H9 (cell line): ENCODE data around the gene NDC80. TPM values are rescaled to one million over a fixed set of nuclear protein-coding genes. Genes with fewer than 3 reads are reported as not detected.

Experiments
- DNase-seq: peaks from one replicate; pipeline ENCODE4 v3.0.0-alpha.2; 2017
- H2AFZ ChIP-seq: one replicate; pipeline ENCODE4 v1.6.1; 2013; ENCODE audit warnings: mild to moderate bottlenecking, low read length, control low read depth, moderate library complexity
- H2AK5ac ChIP-seq: 2 replicates; pipeline ENCODE4 v1.6.1; 2013; ENCODE audit warnings: low read length, control low read depth, mixed read lengths; ENCODE audit not compliant: insufficient read length
- H2BK120ac ChIP-seq: one replicate; pipeline ENCODE4 v1.6.1; 2013; ENCODE audit warnings: low read depth, mild to moderate bottlenecking, low read length, control low read depth, inconsistent platforms; ENCODE audit not compliant: poor library complexity, severe bottlenecking
- H2BK12ac ChIP-seq: 2 replicates; pipeline ENCODE4 v1.6.1; 2013; ENCODE audit warnings: low read length, control low read depth, mixed read lengths, low read depth; ENCODE audit not compliant: insufficient read length
- H2BK15ac ChIP-seq: 2 replicates; pipeline ENCODE4 v1.6.1; 2013; ENCODE audit warnings: low read depth, low read length, control low read depth
- H2BK20ac ChIP-seq: one replicate; pipeline ENCODE4 v1.6.1; 2013; ENCODE audit warnings: low read depth, mild to moderate bottlenecking, low read length, control low read depth, inconsistent platforms; ENCODE audit not compliant: poor library complexity, severe bottlenecking
- H2BK5ac ChIP-seq: 2 replicates; pipeline ENCODE4 v1.6.1; 2013; ENCODE audit warnings: low read length, control low read depth, mixed read lengths; ENCODE audit not compliant: insufficient read length
- H3K14ac ChIP-seq: 2 replicates; pipeline ENCODE4 v1.6.1; 2013; ENCODE audit warnings: low read length, control low read depth; ENCODE audit not compliant: insufficient read depth
- H3K18ac ChIP-seq: 2 replicates; pipeline ENCODE4 v1.6.1; 2013; ENCODE audit warnings: low read depth, mild to moderate bottlenecking, mixed read lengths, low read length, control low read depth; ENCODE audit not compliant: insufficient read length
- H3K23ac ChIP-seq: 2 replicates; pipeline ENCODE4 v1.6.1; 2013; ENCODE audit warnings: low read length, control low read depth, mixed read lengths, low read depth; ENCODE audit not compliant: insufficient read length
- H3K23me2 ChIP-seq: 2 replicates; pipeline ENCODE4 v1.6.1; 2013; ENCODE audit warnings: low read depth, mild to moderate bottlenecking, mixed read lengths, low read length, control low read depth; ENCODE audit not compliant: insufficient read length, poor library complexity, severe bottlenecking
- H3K27ac ChIP-seq: 2 replicates; pipeline ENCODE4 v1.5.1; 2013; ENCODE audit warnings: low read length, control low read depth, mixed read lengths, low read depth; ENCODE audit not compliant: insufficient read length
- H3K27me3 ChIP-seq: 2 replicates; pipeline ENCODE4 v1.6.1; 2013; ENCODE audit warnings: low read length, control low read depth, inconsistent platforms; ENCODE audit not compliant: insufficient read depth
- H3K4ac ChIP-seq: 2 replicates; pipeline ENCODE4 v1.6.1; 2013; ENCODE audit warnings: low read depth, mild to moderate bottlenecking, control low read depth, inconsistent platforms, low read length, moderate library complexity
- H3K4me1 ChIP-seq: 2 replicates; pipeline ENCODE4 v1.6.1; 2013; ENCODE audit warnings: low read length, control low read depth, inconsistent platforms; ENCODE audit not compliant: insufficient read depth
- H3K4me2 ChIP-seq: 2 replicates; pipeline ENCODE4 v1.6.1; 2013; ENCODE audit warnings: low read length, control low read depth, mixed read lengths; ENCODE audit not compliant: insufficient read length, insufficient read depth
- H3K56ac ChIP-seq: 2 replicates; pipeline ENCODE4 v1.6.1; 2013; ENCODE audit warnings: low read depth, mild to moderate bottlenecking, mixed read lengths, low read length, control low read depth; ENCODE audit not compliant: insufficient read length
- H3K79me1 ChIP-seq: 2 replicates; pipeline ENCODE4 v1.6.1; 2013; ENCODE audit warnings: low read depth, mild to moderate bottlenecking, moderate library complexity, low read length, control low read depth, inconsistent platforms; ENCODE audit not compliant: insufficient read depth, poor library complexity, severe bottlenecking
- H3K79me2 ChIP-seq: 2 replicates; pipeline ENCODE4 v1.6.1; 2013; ENCODE audit warnings: low read length, control low read depth, inconsistent platforms; ENCODE audit not compliant: insufficient read depth
- H3K9ac ChIP-seq: 2 replicates; pipeline ENCODE4 v1.6.1; 2013; ENCODE audit warnings: low read length, control low read depth, mixed read lengths; ENCODE audit not compliant: insufficient read length; ENCODE audit errors: extremely low read depth
- H3K9me3 ChIP-seq: one replicate; pipeline ENCODE4 v1.6.1; 2013; ENCODE audit warnings: low read depth, low read length, inconsistent platforms; ENCODE audit not compliant: control insufficient read depth
- H3T11ph ChIP-seq: one replicate; pipeline ENCODE4 v1.6.1; 2013; ENCODE audit warnings: mild to moderate bottlenecking, low read length, control low read depth, inconsistent platforms
- H4K20me1 ChIP-seq: one replicate; pipeline ENCODE4 v1.6.1; 2013; ENCODE audit not compliant: control insufficient read depth, insufficient read length, insufficient read depth
- H4K5ac ChIP-seq: 2 replicates; pipeline ENCODE4 v1.6.1; 2013; ENCODE audit warnings: low read depth, mild to moderate bottlenecking, mixed read lengths, low read length, control low read depth; ENCODE audit not compliant: insufficient read length
- H4K8ac ChIP-seq: replicated peaks from 2 replicates; pipeline ENCODE4 v1.6.1; 2013; ENCODE audit warnings: low read length, control low read depth, mixed read lengths, low read depth; ENCODE audit not compliant: insufficient read length
- H4K91ac ChIP-seq: 2 replicates; pipeline ENCODE4 v1.6.1; 2013; ENCODE audit warnings: low read depth, mild to moderate bottlenecking, moderate library complexity, mixed read lengths, low read length, control low read depth; ENCODE audit not compliant: insufficient read length
- H3K27ac Mint-ChIP-seq, 3 experiments: 2 replicates in 2 of 3; 3 replicates in 1 of 3; pipeline ENCODE4 v1.8.0; 2020 to 2021; ENCODE audit warnings: mixed read lengths in 3 of 3, mild to moderate bottlenecking in 1 of 3, moderate library complexity in 1 of 3
- H3K27me3 Mint-ChIP-seq: 2 replicates; pipeline ENCODE4 v1.8.0; 2021; ENCODE audit warnings: low read depth, mild to moderate bottlenecking, moderate library complexity, mixed read lengths
- H3K36me3 Mint-ChIP-seq, 3 experiments: 2 replicates in 2 of 3; 3 replicates in 1 of 3; pipeline ENCODE4 v1.8.0; 2020 to 2021; ENCODE audit warnings: low read depth in 3 of 3, mixed read lengths in 3 of 3; ENCODE audit not compliant: insufficient read depth in 1 of 3
- H3K4me1 Mint-ChIP-seq, 2 experiments: 2 replicates each; pipeline ENCODE4 v1.8.0; 2020; ENCODE audit warnings: mixed read lengths in 2 of 2
- H3K4me3 Mint-ChIP-seq, 2 experiments: 2 replicates in 1 of 2; 3 replicates in 1 of 2; pipeline ENCODE4 v1.8.0; 2020 to 2021; ENCODE audit warnings: mild to moderate bottlenecking in 2 of 2, mixed read lengths in 2 of 2, moderate library complexity in 1 of 2
- H3K9me3 Mint-ChIP-seq, 2 experiments: 2 replicates in 1 of 2; 3 replicates in 1 of 2; pipeline ENCODE4 v1.8.0; 2020; ENCODE audit warnings: mild to moderate bottlenecking in 2 of 2, mixed read lengths in 2 of 2, moderate library complexity in 1 of 2
- CTCF ChIP-seq: fragments of 200-600 bp; sonication (generic); conservative IDR thresholded peaks from 3 replicates; pipeline ENCODE4 v1.8.0; 2021; ENCODE audit warnings: antibody characterized with exemption, mild to moderate bottlenecking
- WGBS: extraction: QIAGEN DNeasy Blood & Tissue Kit; methylation state at CpG from one replicate; pipeline ENCODE4 v1.1.7; 2013; ENCODE audit warnings: missing lambda C conversion rate, low lambda C conversion rate, mixed read lengths; ENCODE audit not compliant: insufficient read length; ENCODE audit errors: extremely low coverage; 5-methylcytosine and 5-hydroxymethylcytosine counted together
- total RNA-seq: library from RNA; stranded (reverse); gene quantifications from 2 replicates; pipeline ENCODE4 v1.2.1, GENCODE V29; 2021

The NDC80 gene
- total RNA-seq, 1 experiment from 2014 or later, result 39.5 TPM

- TF ChIP-seq CTCF, result no peak
- Mint-ChIP-seq H3K9me3 (peaks cover under 1 to 8% of the 10 kb centered on the region in 2 experiments; a peak in 3 of 5 replicates), H3K27me3 (peaks cover 2% of the 10 kb centered on the region), H3K4me1 (no peaks in the 10 kb centered on the region), H3K36me3 (peaks cover 0 to 4% (median 0%) of the 10 kb centered on the region in 3 experiments; a peak in 2 of 7 replicates), H3K27ac (no peak overlapping the region), H3K4me3 (no peak overlapping the region)
- Histone ChIP-seq H3K18ac (no peak overlapping the region), H3K79me1 (no peaks in the 10 kb centered on the region), H3K4me2 (no peak overlapping the region), H2BK120ac (no peak overlapping the region), H4K91ac (no peak overlapping the region), H3K9ac (no peak overlapping the region), H3K79me2 (no peaks in the 10 kb centered on the region), H3K4me1 (no peaks in the 10 kb centered on the region), H3K56ac (no peak overlapping the region), H3K9me3 (no peaks in the 10 kb centered on the region), H2AFZ (no peak overlapping the region), H3K4ac (no peak overlapping the region), H3K27me3 (no peaks in the 10 kb centered on the region), H3K23me2 (no peaks in the 10 kb centered on the region), H4K20me1 (no peaks in the 10 kb centered on the region), H4K8ac (no peak overlapping the region), H2BK5ac (no peak overlapping the region), H4K5ac (no peak overlapping the region), H3K23ac (no peak overlapping the region), H3K27ac (no peak overlapping the region), H2BK20ac (no peak overlapping the region), H3T11ph (no peak overlapping the region), H2AK5ac (no peak overlapping the region), H3K14ac (no peak overlapping the region), H2BK12ac (no peak overlapping the region), H2BK15ac (no peak overlapping the region)
- no peak for DNase-seq
- no CpG with 5 or more reads among the region's 2 CpGs for WGBS
Observed at GRCh38 chr18:2629003-2629402, 57.6 kb downstream of the NDC80 start.
